Activated CD4-positive, alpha-beta T cell treated with anti-CD3 and anti-CD28 coated beads, Interleukin-2, amount 10 ng/mL, durations not matched to agents 24 days and 14 days (primary cell): ENCODE measurements around the gene CHGA. TPM values are rescaled to one million over a fixed set of nuclear protein-coding genes. Genes with fewer than 3 reads are reported as not detected.

Source experiments
- DNase-seq: peaks from one replicate; pipeline ENCODE4 v3.0.0; 2022
- H3K27ac Mint-ChIP-seq: one replicate; pipeline ENCODE4 v1.8.0; 2022; ENCODE audit warnings: mild to moderate bottlenecking, mixed read lengths
- H3K27me3 Mint-ChIP-seq: one replicate; pipeline ENCODE4 v1.8.0; 2022; ENCODE audit warnings: mixed read lengths
- H3K36me3 Mint-ChIP-seq: one replicate; pipeline ENCODE4 v1.8.0; 2022; ENCODE audit warnings: low read depth, mild to moderate bottlenecking, mixed read lengths
- H3K4me1 Mint-ChIP-seq: one replicate; pipeline ENCODE4 v1.8.0; 2021; ENCODE audit warnings: mixed read lengths
- H3K4me3 Mint-ChIP-seq: one replicate; pipeline ENCODE4 v1.8.0; 2022; ENCODE audit warnings: mild to moderate bottlenecking, moderate library complexity, mixed read lengths
- H3K9me3 Mint-ChIP-seq: one replicate; pipeline ENCODE4 v1.8.0; 2021; ENCODE audit warnings: mixed read lengths
- intact Hi-C: fragments of 100-400 bp; cut with micrococcal nuclease; formaldehyde crosslinking; loops from one replicate; pipeline ENCODE4 v1.15.1; 2023
- total RNA-seq: library from RNA; stranded (reverse); gene quantifications from 2 replicates; pipeline ENCODE4 v1.2.3, GENCODE V29; 2022

The CHGA gene
- total RNA-seq, 1 donor from 2014 or later = not detected

- intact Hi-C loops = loop anchor here (5.0 kb wide), 1 partner anchor 228 kb away; no protein-coding TSS in a partner anchor
- Mint-ChIP-seq H3K9me3 (no peaks in the 10 kb centered on the region), H3K4me1 (peaks cover 5% of the 10 kb centered on the region), H3K4me3 (no peak overlapping the region), H3K27ac (no peak overlapping the region), H3K27me3 (no peaks in the 10 kb centered on the region), H3K36me3 (peaks cover 3% of the 10 kb centered on the region)
- no peak for DNase-seq
Observed at GRCh38 chr14:92949496-92950192, 26.7 kb downstream of the CHGA start.

- H3K27me3 Mint-ChIP-seq = no peaks in the 10 kb centered on the region
- no peak overlapping the region for H3K27ac Mint-ChIP-seq
- peaks cover 3% of the 10 kb centered on the region for H3K36me3 Mint-ChIP-seq
- no peak overlapping the region for H3K4me3 Mint-ChIP-seq
- H3K4me1 Mint-ChIP-seq = peaks cover 5% of the 10 kb centered on the region
- DNase-seq = no peak
- intact Hi-C loops = loop anchor here (5.0 kb wide), 1 partner anchor 227 kb away; no protein-coding TSS in a partner anchor
- H3K9me3 Mint-ChIP-seq = no peaks in the 10 kb centered on the region
Observed at GRCh38 chr14:92950193-92950540, 27.2 kb downstream of the CHGA start.

GRCh38 chr14:92950773-92951172 is 27.8 kb downstream of the CHGA start:
- no peaks in the 10 kb centered on the region for H3K9me3 Mint-ChIP-seq
- no peak for DNase-seq
- intact Hi-C loops = loop anchor here (5.0 kb wide), 1 partner anchor 227 kb away; no protein-coding TSS in a partner anchor
- H3K36me3 Mint-ChIP-seq = peaks cover 3% of the 10 kb centered on the region
- H3K4me3 Mint-ChIP-seq = no peak overlapping the region
- H3K4me1 Mint-ChIP-seq = peaks cover 5% of the 10 kb centered on the region
- H3K27me3 Mint-ChIP-seq = no peaks in the 10 kb centered on the region
- no peak overlapping the region for H3K27ac Mint-ChIP-seq

- peaks cover 3% of the 10 kb centered on the region for H3K36me3 Mint-ChIP-seq
- H3K9me3 Mint-ChIP-seq = no peaks in the 10 kb centered on the region
- H3K4me3 Mint-ChIP-seq = no peak overlapping the region
- peaks cover 5% of the 10 kb centered on the region for H3K4me1 Mint-ChIP-seq
- DNase-seq = no peak
- no peak overlapping the region for H3K27ac Mint-ChIP-seq
- intact Hi-C loops = loop anchor here (5.0 kb wide), 1 partner anchor 226 kb away; no protein-coding TSS in a partner anchor
- H3K27me3 Mint-ChIP-seq = no peaks in the 10 kb centered on the region
Observed at GRCh38 chr14:92951261-92951660, 28.3 kb downstream of the CHGA start.

- peaks cover 5% of the 10 kb centered on the region for H3K4me1 Mint-ChIP-seq
- peaks cover 5% of the 10 kb centered on the region for H3K36me3 Mint-ChIP-seq
- H3K9me3 Mint-ChIP-seq = no peaks in the 10 kb centered on the region
- H3K4me3 Mint-ChIP-seq = no peak overlapping the region
- no peak overlapping the region for H3K27ac Mint-ChIP-seq
- intact Hi-C loops = loop anchor here (1.0 to 5.0 kb wide), 4 partner anchors 163 to 267 kb away; partner anchors contain the start of gene ITPK1
- peak; percentile 94 for DNase-seq
- no peaks in the 10 kb centered on the region for H3K27me3 Mint-ChIP-seq
Observed at GRCh38 chr14:92951912-92952471, 29.0 kb downstream of the CHGA start.

- Mint-ChIP-seq H3K4me1 (peaks cover 5% of the 10 kb centered on the region), H3K27ac (no peak overlapping the region), H3K27me3 (no peaks in the 10 kb centered on the region), H3K4me3 (no peak overlapping the region), H3K36me3 (peaks cover 5% of the 10 kb centered on the region), H3K9me3 (no peaks in the 10 kb centered on the region)
- intact Hi-C loops = loop anchor here (1.0 to 5.0 kb wide), 4 partner anchors 162 to 266 kb away; partner anchors contain the start of gene ITPK1
- no peak for DNase-seq
Observed at GRCh38 chr14:92952481-92953298, 29.7 kb downstream of the CHGA start.

GRCh38 chr14:92953526-92953925 is 30.6 kb downstream of the CHGA start:
- Mint-ChIP-seq H3K4me1 (peaks cover 5% of the 10 kb centered on the region), H3K9me3 (no peaks in the 10 kb centered on the region), H3K27me3 (no peaks in the 10 kb centered on the region), H3K4me3 (no peak overlapping the region), H3K36me3 (peaks cover 5% of the 10 kb centered on the region), H3K27ac (no peak overlapping the region)
- intact Hi-C loops = loop anchor here (2.0 to 5.0 kb wide), 3 partner anchors 161 to 265 kb away; partner anchors contain the start of gene ITPK1
- no peak for DNase-seq

GRCh38 chr14:92954933-92955332 is 32.0 kb downstream of the CHGA start:
- H3K27ac Mint-ChIP-seq = no peak overlapping the region
- H3K36me3 Mint-ChIP-seq = peaks cover 5% of the 10 kb centered on the region
- H3K9me3 Mint-ChIP-seq = no peaks in the 10 kb centered on the region
- DNase-seq = no peak
- H3K27me3 Mint-ChIP-seq = no peaks in the 10 kb centered on the region
- H3K4me1 Mint-ChIP-seq = peaks cover 5% of the 10 kb centered on the region
- no peak overlapping the region for H3K4me3 Mint-ChIP-seq
- intact Hi-C loops = loop anchor here (5.0 kb wide), 1 partner anchor 222 kb away; no protein-coding TSS in a partner anchor

- intact Hi-C loops = no loop called here
- H3K4me1 Mint-ChIP-seq = peaks cover 5% of the 10 kb centered on the region
- peaks cover 5% of the 10 kb centered on the region for H3K36me3 Mint-ChIP-seq
Observed at GRCh38 chr14:92955381-92955780, 32.4 kb downstream of the CHGA start.

GRCh38 chr14:92956961-92957360 is 34.0 kb downstream of the CHGA start:
- Mint-ChIP-seq H3K4me3 (no peak overlapping the region), H3K9me3 (no peaks in the 10 kb centered on the region)
- intact Hi-C loops = no loop called here

More at GRCh38 chr14:92955381-92955780, 32.4 kb downstream of the CHGA start:
- DNase-seq = no peak
- Mint-ChIP-seq H3K27me3 (no peaks in the 10 kb centered on the region), H3K4me3 (no peak overlapping the region), H3K9me3 (no peaks in the 10 kb centered on the region), H3K27ac (no peak overlapping the region)

GRCh38 chr14:92958373-92959188 is 35.6 kb downstream of the CHGA start:
- intact Hi-C loops = no loop called here
- Mint-ChIP-seq H3K9me3 (no peaks in the 10 kb centered on the region), H3K4me3 (no peak overlapping the region), H3K36me3 (peaks cover 6% of the 10 kb centered on the region), H3K27me3 (no peaks in the 10 kb centered on the region), H3K4me1 (no peaks in the 10 kb centered on the region), H3K27ac (no peak overlapping the region)
- DNase-seq = no peak

More at GRCh38 chr14:92956961-92957360, 34.0 kb downstream of the CHGA start:
- Mint-ChIP-seq H3K4me1 (peaks cover 3% of the 10 kb centered on the region), H3K36me3 (peaks cover 3% of the 10 kb centered on the region), H3K27ac (no peak overlapping the region), H3K27me3 (no peaks in the 10 kb centered on the region)
- no peak for DNase-seq

- intact Hi-C loops = no loop called here
- H3K36me3 Mint-ChIP-seq = peaks cover 6% of the 10 kb centered on the region
- no peaks in the 10 kb centered on the region for H3K9me3 Mint-ChIP-seq
- H3K27me3 Mint-ChIP-seq = no peaks in the 10 kb centered on the region
- no peaks in the 10 kb centered on the region for H3K4me1 Mint-ChIP-seq
- H3K27ac Mint-ChIP-seq = no peak overlapping the region
- H3K4me3 Mint-ChIP-seq = no peak overlapping the region
- no peak for DNase-seq
Observed at GRCh38 chr14:92959189-92959531, 36.2 kb downstream of the CHGA start.
